ENCODE measurements around the gene PRPF18. TPM values are rescaled to one million over a fixed set of nuclear protein-coding genes. Genes with fewer than 3 reads are reported as not detected.

PRPF18 gene
- total RNA-seq, 4 donors from 2014 or later, result 19.8 to 42.4 (median 32.3) TPM

- no peak overlapping the region for H3K27ac ChIP-seq
- H3K36me3 ChIP-seq, result no peaks in the 10 kb centered on the region
- no peak for DNase-seq
- no peak overlapping the region for H3K4me3 ChIP-seq
- no peaks in the 10 kb centered on the region for H3K9me3 ChIP-seq
- no peaks in the 10 kb centered on the region for H3K4me1 ChIP-seq
- WGBS, 2 donors (ENCODE audit: low coverage in 1 of 2), result 59 to 71% methylated on average over 4 of the region's 4 CpGs
- TF ChIP-seq POLR2AphosphoS5 (IDR thresholded peaks at IDR 0.05) (no peak), EP300 (IDR thresholded peaks at IDR 0.05; ENCODE audit: low read depth) (no peak), POLR2A (IDR thresholded peaks at IDR 0.05) (no peak), CTCF (IDR thresholded peaks at IDR 0.05) (no peak)
- intact Hi-C loops (cut with DNase I; ENCODE audit: low total_unique reads) (no loop called here), in situ Hi-C loops (cut with MboI; ENCODE audit: low pct_ligation_motif_present in 1 of 4, low pct_unique_long_range_greater_than_20kb in 1 of 4, low sequenced_read_pairs in 3 of 4) (no loop called here)
- peaks cover 13% of the 10 kb centered on the region for H3K27me3 ChIP-seq
Measured at GRCh38 chr10:13573960-13574359, 12.8 kb upstream of the PRPF18 start.

GRCh38 chr10:13585195-13585751 lies 1.5 kb upstream of the PRPF18 start:
- H3K27ac ChIP-seq, result no peak overlapping the region
- no peaks in the 10 kb centered on the region for H3K9me3 ChIP-seq
- DNase-seq, result no peak
- peaks cover 23% of the 10 kb centered on the region for H3K27me3 ChIP-seq
- H3K36me3 ChIP-seq, result no peaks in the 10 kb centered on the region
- in situ Hi-C loops (cut with MboI; ENCODE audit: low pct_ligation_motif_present in 1 of 4, low pct_unique_long_range_greater_than_20kb in 1 of 4, low sequenced_read_pairs in 3 of 4) (no loop called here), intact Hi-C loops (cut with DNase I; ENCODE audit: low total_unique reads) (no loop called here)
- H3K4me1 ChIP-seq, result peaks cover 3 to 20% (median 10%) of the 10 kb centered on the region in 4 donors
- no peak overlapping the region for H3K4me3 ChIP-seq
- no peak for TF ChIP-seq CTCF (IDR thresholded peaks at IDR 0.05)
- no peak for TF ChIP-seq POLR2A (IDR thresholded peaks at IDR 0.05)
- 72 to 82% methylated on average over 5 to 6 of the region's 6 CpGs for WGBS, 2 donors (ENCODE audit: low coverage in 1 of 2)

GRCh38 chr10:13585943-13586342 lies 822 bp upstream of the PRPF18 start:
- TF ChIP-seq POLR2AphosphoS5 (IDR thresholded peaks at IDR 0.05), result no peak
- TF ChIP-seq EP300 (IDR thresholded peaks at IDR 0.05; ENCODE audit: low read depth), result no peak
- no peak for TF ChIP-seq POLR2A (IDR thresholded peaks at IDR 0.05)
- TF ChIP-seq CTCF (IDR thresholded peaks at IDR 0.05), result no peak
- DNase-seq, result no peak
- intact Hi-C loops (cut with DNase I; ENCODE audit: low total_unique reads), result no loop called here
- Histone ChIP-seq H3K4me1 (peaks cover 3 to 20% (median 10%) of the 10 kb centered on the region in 4 donors), H3K9me3 (no peaks in the 10 kb centered on the region), H3K27me3 (peaks cover 23% of the 10 kb centered on the region), H3K36me3 (no peaks in the 10 kb centered on the region), H3K27ac (no peak overlapping the region), H3K4me3 (peak overlapping the region in 1 of 4 donors; percentile 91)
- in situ Hi-C loops (cut with MboI; ENCODE audit: low pct_ligation_motif_present in 1 of 4, low pct_unique_long_range_greater_than_20kb in 1 of 4, low sequenced_read_pairs in 3 of 4), result no loop called here
- WGBS, 2 donors (ENCODE audit: low coverage in 1 of 2), result 59 to 62% methylated on average over 4 of the region's 4 CpGs

GRCh38 chr10:13587391-13587790 lies 626 bp downstream of the PRPF18 start:
- Histone ChIP-seq H3K27ac (peak overlapping the region in 3 of 4 donors; percentile 67 to 83 (median 68)), H3K27me3 (peaks cover 23% of the 10 kb centered on the region), H3K9me3 (no peaks in the 10 kb centered on the region), H3K4me1 (peaks cover 3 to 20% (median 10%) of the 10 kb centered on the region in 4 donors), H3K36me3 (peaks cover 0 to 10% (median 2%) of the 10 kb centered on the region in 4 donors), H3K4me3 (peak overlapping the region; percentile 78 to 96 (median 87))
- DNase-seq, result peak; percentile 14
- intact Hi-C loops (cut with DNase I; ENCODE audit: low total_unique reads), result no loop called here
- TF ChIP-seq CTCF (IDR thresholded peaks at IDR 0.05), result no peak
- no peak for TF ChIP-seq POLR2A (IDR thresholded peaks at IDR 0.05)
- no peak for TF ChIP-seq EP300 (IDR thresholded peaks at IDR 0.05; ENCODE audit: low read depth)
- TF ChIP-seq POLR2AphosphoS5 (IDR thresholded peaks at IDR 0.05), result no peak
- in situ Hi-C loops (cut with MboI; ENCODE audit: low pct_ligation_motif_present in 1 of 4, low pct_unique_long_range_greater_than_20kb in 1 of 4, low sequenced_read_pairs in 3 of 4), result no loop called here
- 5 to 6% methylated on average over 8 to 19 of the region's 19 CpGs for WGBS, 2 donors (ENCODE audit: low coverage in 1 of 2)
